HepG2 (cell line): Measurements from ENCODE around the gene ANXA5. TPM values are rescaled to one million over a fixed set of nuclear protein-coding genes. Genes with fewer than 3 reads are reported as not detected.

ENCODE experiments used
- CEBPB ChIP-seq: IDR thresholded peaks from 2 replicates; pipeline ENCODE4 v1.6.1; 2011; ENCODE audit warnings: low read depth, low read length, improper control_type of control experiment, borderline replicate concordance
- EEA1 ChIP-seq: sonication (generic); formaldehyde crosslinking; IDR thresholded peaks from 2 replicates; pipeline ENCODE4 v1.5.1; 2020; ENCODE audit warnings: mild to moderate bottlenecking, missing genetic modification reagents, borderline replicate concordance
- FOXO1 ChIP-seq: sonication (generic); formaldehyde crosslinking; IDR thresholded peaks from 2 replicates; pipeline ENCODE4 v1.4.0; 2020; ENCODE audit warnings: missing genetic modification reagents
- NBN ChIP-seq: fragments of 450-650 bp; conservative IDR thresholded peaks from 2 replicates; pipeline ENCODE4 v1.6.1; 2017
- PHF20 ChIP-seq: sonication (generic); formaldehyde crosslinking; IDR thresholded peaks from 2 replicates; pipeline ENCODE4 v1.5.0; 2020; ENCODE audit warnings: mild to moderate bottlenecking, missing genetic modification reagents
- PTBP1 ChIP-seq: fragments of 200-400 bp; formaldehyde crosslinking; IDR thresholded peaks from 2 replicates; pipeline ENCODE4 v1.6.1; 2018; ENCODE audit warnings: low read length, low read depth; ENCODE audit not compliant: poor library complexity, severe bottlenecking
- SMARCC2 ChIP-seq: fragments of 450-650 bp; IDR thresholded peaks from 2 replicates; pipeline ENCODE4 v1.6.1; 2017; ENCODE audit warnings: antibody characterized with exemption, mild to moderate bottlenecking
- ZNF761 ChIP-seq: sonication (generic); formaldehyde crosslinking; conservative IDR thresholded peaks from 2 replicates; pipeline ENCODE4 v1.4.0; 2020; ENCODE audit warnings: mild to moderate bottlenecking, missing genetic modification reagents
- polyA plus RNA-seq, 8 experiments: library from polyadenylated mRNA; depleted of rRNA in 3 of 8; stranded (reverse) in 7 of 8; unstranded in 1 of 8; fragments of >200 nt; fragmentation: Illumina TruSeq in 4 of 8; extraction: Trizol in 4 of 8; gene quantifications; 2 replicates each; pipeline versions ENCODE4 v1.2.1 to v1.2.3, GENCODE V29; 2011 to 2016; ENCODE audit warnings: low read depth in 4 of 8, missing spikeins in 1 of 8, mixed read lengths in 1 of 8; ENCODE audit not compliant: insufficient read depth in 1 of 8
- total RNA-seq, 5 experiments: library from RNA; depleted of rRNA; stranded (reverse); fragments of >200 nt; fragmentation: Illumina TruSeq; extraction: Trizol; gene quantifications; 2 replicates each; pipeline ENCODE4 v1.2.3, GENCODE V29; 2016; ENCODE audit warnings: low read depth in 1 of 5
- TF ChIP-seq, protein P1 (sequence below), 2 experiments: fragments of 450-650 bp in 1 of 2; sonication (generic) in 1 of 2; formaldehyde crosslinking in 1 of 2; IDR thresholded peaks; 2 replicates each; pipeline versions ENCODE4 v1.6.1 to v1.8.0; 2016 to 2022; ENCODE audit warnings: antibody characterized with exemption in 1 of 2, mild to moderate bottlenecking in 1 of 2, missing genetic modification reagents in 1 of 2
- TF ChIP-seq, protein P2 (sequence below): sonication (generic); formaldehyde crosslinking; IDR thresholded peaks from 2 replicates; pipeline ENCODE4 v1.8.1; 2023; ENCODE audit warnings: missing genetic modification reagents, inconsistent platforms, borderline replicate concordance
- TF ChIP-seq, protein P3 (sequence below): sonication (generic); formaldehyde crosslinking; IDR thresholded peaks from 2 replicates; pipeline ENCODE4 v1.4.0; 2020; ENCODE audit warnings: missing genetic modification reagents

The ANXA5 gene
- total and polyA plus RNA-seq, 2 of the 13 experiments (the other 11 are each of a cell fraction or from before 2014, with no cell fraction given) = 209 to 342 TPM

DNA sequence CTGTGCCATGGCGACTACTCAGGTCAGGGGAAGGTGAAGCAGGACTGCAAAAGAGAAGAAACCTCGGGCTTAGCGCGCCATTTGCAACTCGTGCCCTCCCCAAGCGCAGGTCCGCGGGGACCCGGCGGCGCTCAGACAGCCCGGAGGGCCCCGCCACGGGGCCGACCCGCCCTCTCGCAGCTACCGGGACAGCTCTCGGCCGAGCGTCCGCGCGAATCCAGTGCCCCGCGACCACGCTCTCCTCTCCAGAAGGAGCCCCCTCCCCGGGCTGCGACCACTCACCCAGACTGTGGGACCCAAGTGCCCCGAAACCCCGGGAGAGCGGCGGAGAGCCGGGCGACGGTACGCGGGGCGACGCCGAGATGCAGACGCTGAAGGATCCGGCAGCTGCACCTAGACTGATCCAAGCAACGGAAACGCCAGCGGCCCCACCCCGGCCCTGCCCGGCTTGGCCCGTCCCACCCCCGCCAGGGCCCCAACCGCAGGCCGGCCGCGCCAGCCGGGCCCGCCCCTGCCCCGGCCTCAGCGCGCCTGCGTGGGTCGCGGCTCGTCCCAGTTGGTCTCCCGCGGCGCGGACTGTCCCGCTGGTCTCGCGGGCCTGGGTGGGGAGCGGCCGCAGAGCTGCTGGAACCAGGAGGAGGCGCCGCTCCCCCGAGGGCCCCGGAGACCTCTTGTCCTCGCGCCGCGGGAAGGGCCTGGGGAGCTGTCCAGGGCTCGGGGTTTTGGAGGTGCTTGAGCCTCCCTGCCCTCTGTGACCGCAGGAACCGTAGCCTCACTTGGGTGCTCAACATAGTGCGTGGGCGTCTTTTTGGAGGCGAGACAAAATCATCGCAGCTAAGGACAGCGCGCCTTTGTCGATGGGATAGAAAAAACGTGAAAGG lies at the start of gene ANXA5 (continued):
- TF ChIP-seq, protein P1, sequence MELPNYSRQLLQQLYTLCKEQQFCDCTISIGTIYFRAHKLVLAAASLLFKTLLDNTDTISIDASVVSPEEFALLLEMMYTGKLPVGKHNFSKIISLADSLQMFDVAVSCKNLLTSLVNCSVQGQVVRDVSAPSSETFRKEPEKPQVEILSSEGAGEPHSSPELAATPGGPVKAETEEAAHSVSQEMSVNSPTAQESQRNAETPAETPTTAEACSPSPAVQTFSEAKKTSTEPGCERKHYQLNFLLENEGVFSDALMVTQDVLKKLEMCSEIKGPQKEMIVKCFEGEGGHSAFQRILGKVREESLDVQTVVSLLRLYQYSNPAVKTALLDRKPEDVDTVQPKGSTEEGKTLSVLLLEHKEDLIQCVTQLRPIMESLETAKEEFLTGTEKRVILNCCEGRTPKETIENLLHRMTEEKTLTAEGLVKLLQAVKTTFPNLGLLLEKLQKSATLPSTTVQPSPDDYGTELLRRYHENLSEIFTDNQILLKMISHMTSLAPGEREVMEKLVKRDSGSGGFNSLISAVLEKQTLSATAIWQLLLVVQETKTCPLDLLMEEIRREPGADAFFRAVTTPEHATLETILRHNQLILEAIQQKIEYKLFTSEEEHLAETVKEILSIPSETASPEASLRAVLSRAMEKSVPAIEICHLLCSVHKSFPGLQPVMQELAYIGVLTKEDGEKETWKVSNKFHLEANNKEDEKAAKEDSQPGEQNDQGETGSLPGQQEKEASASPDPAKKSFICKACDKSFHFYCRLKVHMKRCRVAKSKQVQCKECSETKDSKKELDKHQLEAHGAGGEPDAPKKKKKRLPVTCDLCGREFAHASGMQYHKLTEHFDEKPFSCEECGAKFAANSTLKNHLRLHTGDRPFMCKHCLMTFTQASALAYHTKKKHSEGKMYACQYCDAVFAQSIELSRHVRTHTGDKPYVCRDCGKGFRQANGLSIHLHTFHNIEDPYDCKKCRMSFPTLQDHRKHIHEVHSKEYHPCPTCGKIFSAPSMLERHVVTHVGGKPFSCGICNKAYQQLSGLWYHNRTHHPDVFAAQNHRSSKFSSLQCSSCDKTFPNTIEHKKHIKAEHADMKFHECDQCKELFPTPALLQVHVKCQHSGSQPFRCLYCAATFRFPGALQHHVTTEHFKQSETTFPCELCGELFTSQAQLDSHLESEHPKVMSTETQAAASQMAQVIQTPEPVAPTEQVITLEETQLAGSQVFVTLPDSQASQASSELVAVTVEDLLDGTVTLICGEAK (IDR thresholded peaks at IDR 0.05) = no peak
- TF ChIP-seq, protein P1 (CRISPR knock-in tag; IDR thresholded peaks at IDR 0.05) = no peak; the same call in 1 of the 2 replicates
- TF ChIP-seq, protein P2, sequence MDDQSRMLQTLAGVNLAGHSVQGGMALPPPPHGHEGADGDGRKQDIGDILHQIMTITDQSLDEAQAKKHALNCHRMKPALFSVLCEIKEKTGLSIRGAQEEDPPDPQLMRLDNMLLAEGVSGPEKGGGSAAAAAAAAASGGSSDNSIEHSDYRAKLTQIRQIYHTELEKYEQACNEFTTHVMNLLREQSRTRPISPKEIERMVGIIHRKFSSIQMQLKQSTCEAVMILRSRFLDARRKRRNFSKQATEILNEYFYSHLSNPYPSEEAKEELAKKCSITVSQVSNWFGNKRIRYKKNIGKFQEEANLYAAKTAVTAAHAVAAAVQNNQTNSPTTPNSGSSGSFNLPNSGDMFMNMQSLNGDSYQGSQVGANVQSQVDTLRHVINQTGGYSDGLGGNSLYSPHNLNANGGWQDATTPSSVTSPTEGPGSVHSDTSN (CRISPR knock-in tag) = no peak
- no peak for TF ChIP-seq PTBP1
- no peak for TF ChIP-seq SMARCC2
- TF ChIP-seq, protein P3, sequence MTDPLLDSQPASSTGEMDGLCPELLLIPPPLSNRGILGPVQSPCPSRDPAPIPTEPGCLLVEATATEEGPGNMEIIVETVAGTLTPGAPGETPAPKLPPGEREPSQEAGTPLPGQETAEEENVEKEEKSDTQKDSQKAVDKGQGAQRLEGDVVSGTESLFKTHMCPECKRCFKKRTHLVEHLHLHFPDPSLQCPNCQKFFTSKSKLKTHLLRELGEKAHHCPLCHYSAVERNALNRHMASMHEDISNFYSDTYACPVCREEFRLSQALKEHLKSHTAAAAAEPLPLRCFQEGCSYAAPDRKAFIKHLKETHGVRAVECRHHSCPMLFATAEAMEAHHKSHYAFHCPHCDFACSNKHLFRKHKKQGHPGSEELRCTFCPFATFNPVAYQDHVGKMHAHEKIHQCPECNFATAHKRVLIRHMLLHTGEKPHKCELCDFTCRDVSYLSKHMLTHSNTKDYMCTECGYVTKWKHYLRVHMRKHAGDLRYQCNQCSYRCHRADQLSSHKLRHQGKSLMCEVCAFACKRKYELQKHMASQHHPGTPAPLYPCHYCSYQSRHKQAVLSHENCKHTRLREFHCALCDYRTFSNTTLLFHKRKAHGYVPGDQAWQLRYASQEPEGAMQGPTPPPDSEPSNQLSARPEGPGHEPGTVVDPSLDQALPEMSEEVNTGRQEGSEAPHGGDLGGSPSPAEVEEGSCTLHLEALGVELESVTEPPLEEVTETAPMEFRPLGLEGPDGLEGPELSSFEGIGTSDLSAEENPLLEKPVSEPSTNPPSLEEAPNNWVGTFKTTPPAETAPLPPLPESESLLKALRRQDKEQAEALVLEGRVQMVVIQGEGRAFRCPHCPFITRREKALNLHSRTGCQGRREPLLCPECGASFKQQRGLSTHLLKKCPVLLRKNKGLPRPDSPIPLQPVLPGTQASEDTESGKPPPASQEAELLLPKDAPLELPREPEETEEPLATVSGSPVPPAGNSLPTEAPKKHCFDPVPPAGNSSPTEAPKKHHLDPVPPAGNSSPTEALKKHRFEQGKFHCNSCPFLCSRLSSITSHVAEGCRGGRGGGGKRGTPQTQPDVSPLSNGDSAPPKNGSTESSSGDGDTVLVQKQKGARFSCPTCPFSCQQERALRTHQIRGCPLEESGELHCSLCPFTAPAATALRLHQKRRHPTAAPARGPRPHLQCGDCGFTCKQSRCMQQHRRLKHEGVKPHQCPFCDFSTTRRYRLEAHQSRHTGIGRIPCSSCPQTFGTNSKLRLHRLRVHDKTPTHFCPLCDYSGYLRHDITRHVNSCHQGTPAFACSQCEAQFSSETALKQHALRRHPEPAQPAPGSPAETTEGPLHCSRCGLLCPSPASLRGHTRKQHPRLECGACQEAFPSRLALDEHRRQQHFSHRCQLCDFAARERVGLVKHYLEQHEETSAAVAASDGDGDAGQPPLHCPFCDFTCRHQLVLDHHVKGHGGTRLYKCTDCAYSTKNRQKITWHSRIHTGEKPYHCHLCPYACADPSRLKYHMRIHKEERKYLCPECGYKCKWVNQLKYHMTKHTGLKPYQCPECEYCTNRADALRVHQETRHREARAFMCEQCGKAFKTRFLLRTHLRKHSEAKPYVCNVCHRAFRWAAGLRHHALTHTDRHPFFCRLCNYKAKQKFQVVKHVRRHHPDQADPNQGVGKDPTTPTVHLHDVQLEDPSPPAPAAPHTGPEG (CRISPR knock-in tag) = peak; percentile 69; the same call in 1 of the 2 replicates
- no peak for TF ChIP-seq EEA1 (CRISPR knock-in tag)
- no peak; the same call in 1 of the 2 replicates for TF ChIP-seq PHF20 (CRISPR knock-in tag)
- no peak for TF ChIP-seq CEBPB
- peak; percentile 76; the same call in 1 of the 2 replicates for TF ChIP-seq ZNF761
- TF ChIP-seq FOXO1 (CRISPR knock-in tag) = 0 out of 2 replicates have a peak, but pooled peaks have one; percentile 17
- no peak for TF ChIP-seq NBN
